ENCODE measurements around the gene L1CAM.

DNA sequence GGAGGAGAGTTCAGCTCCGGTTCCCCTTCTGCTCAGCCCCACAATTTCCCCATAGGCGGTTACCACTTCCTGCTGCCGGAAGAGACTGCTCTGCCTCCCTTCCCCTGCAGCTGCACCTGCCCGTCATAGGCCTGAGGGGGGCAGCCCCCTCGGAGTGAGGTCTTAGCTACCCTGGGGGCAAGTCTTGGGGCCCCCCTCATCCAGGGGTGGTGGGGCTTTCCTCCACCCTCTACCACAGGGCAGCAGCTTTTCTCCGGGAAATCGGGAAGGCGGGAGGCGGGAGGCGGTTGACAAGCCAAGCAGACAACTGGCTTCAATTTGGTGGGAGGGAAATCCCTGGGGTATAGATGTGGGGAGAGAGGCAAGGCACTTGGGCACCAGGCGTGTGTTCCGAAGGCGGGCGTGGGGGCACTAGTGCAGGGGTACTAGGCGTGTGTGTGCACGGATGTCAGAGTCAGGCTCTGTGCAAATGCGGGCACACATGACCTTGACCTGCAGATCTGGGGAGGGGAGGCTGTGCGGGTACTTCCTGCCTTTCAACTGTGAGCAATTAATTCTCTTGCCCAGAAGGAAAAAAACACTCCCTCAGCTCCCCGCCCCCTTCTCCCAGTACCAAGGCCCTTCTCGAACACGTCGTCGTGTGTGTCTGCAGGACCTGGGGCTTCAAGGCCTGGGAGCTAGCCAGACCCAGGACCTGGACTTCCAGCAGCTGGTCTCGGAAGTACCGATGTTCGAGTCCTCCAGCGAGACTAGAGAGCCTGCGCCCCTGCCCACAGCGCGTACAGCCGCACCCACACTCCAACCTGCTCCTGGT, 41.1 kb upstream of the L1CAM start:
- TF ChIP-seq, protein P1, sequence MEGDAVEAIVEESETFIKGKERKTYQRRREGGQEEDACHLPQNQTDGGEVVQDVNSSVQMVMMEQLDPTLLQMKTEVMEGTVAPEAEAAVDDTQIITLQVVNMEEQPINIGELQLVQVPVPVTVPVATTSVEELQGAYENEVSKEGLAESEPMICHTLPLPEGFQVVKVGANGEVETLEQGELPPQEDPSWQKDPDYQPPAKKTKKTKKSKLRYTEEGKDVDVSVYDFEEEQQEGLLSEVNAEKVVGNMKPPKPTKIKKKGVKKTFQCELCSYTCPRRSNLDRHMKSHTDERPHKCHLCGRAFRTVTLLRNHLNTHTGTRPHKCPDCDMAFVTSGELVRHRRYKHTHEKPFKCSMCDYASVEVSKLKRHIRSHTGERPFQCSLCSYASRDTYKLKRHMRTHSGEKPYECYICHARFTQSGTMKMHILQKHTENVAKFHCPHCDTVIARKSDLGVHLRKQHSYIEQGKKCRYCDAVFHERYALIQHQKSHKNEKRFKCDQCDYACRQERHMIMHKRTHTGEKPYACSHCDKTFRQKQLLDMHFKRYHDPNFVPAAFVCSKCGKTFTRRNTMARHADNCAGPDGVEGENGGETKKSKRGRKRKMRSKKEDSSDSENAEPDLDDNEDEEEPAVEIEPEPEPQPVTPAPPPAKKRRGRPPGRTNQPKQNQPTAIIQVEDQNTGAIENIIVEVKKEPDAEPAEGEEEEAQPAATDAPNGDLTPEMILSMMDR (IDR thresholded peaks at IDR 0.05), result no peak
- no peak for TF ChIP-seq ZFX (IDR thresholded peaks at IDR 0.05; ENCODE audit: borderline replicate concordance)

All from 22Rv1 (cell line).